Dendritic cell treated with granulocyte-macrophage colony-stimulating factor and Interleukin-4, amounts not matched to agents 40 ng/mL and 50 ng/mL, for 4 days (primary cell): ENCODE measurements around the gene ZFAND3.

Experiments used
- H3K27ac Mint-ChIP-seq: one replicate; pipeline ENCODE4 v1.8.0; 2022; ENCODE audit warnings: mild to moderate bottlenecking, mixed read lengths
- H3K27me3 Mint-ChIP-seq: one replicate; pipeline ENCODE4 v1.8.0; 2022; ENCODE audit warnings: mild to moderate bottlenecking, mixed read lengths
- H3K36me3 Mint-ChIP-seq: one replicate; pipeline ENCODE4 v1.8.0; 2022; ENCODE audit warnings: low read depth, mixed read lengths
- H3K4me1 Mint-ChIP-seq: one replicate; pipeline ENCODE4 v1.8.0; 2022; ENCODE audit warnings: low read depth, mixed read lengths
- H3K4me3 Mint-ChIP-seq: one replicate; pipeline ENCODE4 v1.8.0; 2022; ENCODE audit warnings: mild to moderate bottlenecking, moderate library complexity, mixed read lengths
- H3K9me3 Mint-ChIP-seq: one replicate; pipeline ENCODE4 v1.8.0; 2022; ENCODE audit warnings: mixed read lengths
- intact Hi-C: fragments of 100-400 bp; cut with micrococcal nuclease; formaldehyde crosslinking; loops from one replicate; pipeline ENCODE4 v1.15.0; 2022

Gene ZFAND3

GRCh38 chr6:38153798-38154345 lies 334.3 kb downstream of the ZFAND3 start:
- Mint-ChIP-seq H3K9me3 (no peaks in the 10 kb centered on the region), H3K4me3 (no peak overlapping the region), H3K4me1 (peaks cover 46% of the 10 kb centered on the region), H3K36me3 (peaks cover 78% of the 10 kb centered on the region), H3K27me3 (no peaks in the 10 kb centered on the region), H3K27ac (no peak overlapping the region)
- intact Hi-C loops: no loop called here

DNA sequence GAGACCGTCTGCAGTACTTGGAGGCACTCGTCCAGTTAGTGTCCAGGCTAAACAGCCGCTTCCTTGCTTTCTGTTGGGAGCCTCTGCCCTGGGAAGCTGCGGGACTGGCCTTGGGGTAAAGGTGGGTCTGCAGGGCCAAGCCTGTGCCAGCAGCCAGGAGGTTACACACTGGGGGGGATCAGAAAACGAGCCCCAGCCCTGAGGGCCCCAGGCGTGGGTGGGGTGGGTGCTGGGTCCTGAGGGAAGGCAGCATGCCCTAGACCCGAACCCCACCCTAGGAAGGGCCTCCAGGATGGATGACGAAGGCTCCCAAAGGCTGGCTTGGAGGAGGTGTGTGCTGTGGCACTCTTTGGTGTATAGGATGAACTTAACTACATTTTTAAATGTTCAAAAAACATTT lies 335.2 kb downstream of the ZFAND3 start:
- H3K36me3 Mint-ChIP-seq: peaks cover 80% of the 10 kb centered on the region
- no peaks in the 10 kb centered on the region for H3K27me3 Mint-ChIP-seq
- intact Hi-C loops: no loop called here
- H3K4me1 Mint-ChIP-seq: peaks cover 47% of the 10 kb centered on the region
- peak overlapping the region; percentile 38 for H3K27ac Mint-ChIP-seq
- no peaks in the 10 kb centered on the region for H3K9me3 Mint-ChIP-seq
- no peak overlapping the region for H3K4me3 Mint-ChIP-seq

GRCh38 chr6:38155144-38155543 lies 335.6 kb downstream of the ZFAND3 start:
- peaks cover 84% of the 10 kb centered on the region for H3K36me3 Mint-ChIP-seq
- H3K9me3 Mint-ChIP-seq: no peaks in the 10 kb centered on the region
- no peak overlapping the region for H3K4me3 Mint-ChIP-seq
- H3K4me1 Mint-ChIP-seq: peaks cover 47% of the 10 kb centered on the region
- H3K27me3 Mint-ChIP-seq: no peaks in the 10 kb centered on the region
- intact Hi-C loops: no loop called here
- H3K27ac Mint-ChIP-seq: peak overlapping the region; percentile 38

DNA sequence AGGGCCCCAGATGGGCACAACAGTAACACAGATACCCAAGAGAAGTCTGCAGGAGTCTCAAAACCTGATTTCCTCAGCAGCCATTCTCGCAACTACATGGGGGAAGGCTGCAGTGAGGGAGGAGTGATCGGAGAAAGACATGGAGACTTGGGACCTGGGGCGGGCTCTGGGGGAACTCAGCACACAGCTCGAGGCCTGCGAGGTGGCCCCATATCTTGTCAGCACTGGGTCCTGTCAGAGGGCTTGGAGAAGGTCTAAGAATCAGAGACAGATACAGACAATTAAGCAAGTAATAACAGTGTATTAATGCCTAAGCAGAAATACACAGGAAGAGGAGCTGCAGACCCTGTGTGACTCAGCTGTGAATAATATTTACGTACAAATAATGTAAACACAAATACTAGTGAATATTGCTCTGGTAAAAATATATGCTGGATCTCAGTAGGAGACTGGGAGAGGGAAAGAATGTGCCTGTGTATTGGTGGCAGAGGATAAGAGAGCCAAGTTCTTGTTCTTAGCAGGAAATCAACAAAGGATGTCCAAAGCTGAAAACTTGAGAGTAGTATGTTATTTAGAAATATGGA lies 336.2 kb downstream of the ZFAND3 start:
- H3K4me3 Mint-ChIP-seq: no peak overlapping the region
- no peaks in the 10 kb centered on the region for H3K9me3 Mint-ChIP-seq
- intact Hi-C loops: no loop called here
- H3K27me3 Mint-ChIP-seq: no peaks in the 10 kb centered on the region
- H3K27ac Mint-ChIP-seq: peak overlapping the region; percentile 38
- H3K36me3 Mint-ChIP-seq: peaks cover 85% of the 10 kb centered on the region
- H3K4me1 Mint-ChIP-seq: peaks cover 47% of the 10 kb centered on the region

GRCh38 chr6:38156818-38157565 lies 337.5 kb downstream of the ZFAND3 start:
- Mint-ChIP-seq H3K4me3 (no peak overlapping the region), H3K27ac (no peak overlapping the region), H3K27me3 (no peaks in the 10 kb centered on the region), H3K9me3 (no peaks in the 10 kb centered on the region), H3K36me3 (peaks cover 83% of the 10 kb centered on the region), H3K4me1 (peaks cover 45% of the 10 kb centered on the region)
- intact Hi-C loops: no loop called here

- H3K27ac Mint-ChIP-seq: no peak overlapping the region
Measured at GRCh38 chr6:38157905-38158304, 338.4 kb downstream of the ZFAND3 start.

DNA sequence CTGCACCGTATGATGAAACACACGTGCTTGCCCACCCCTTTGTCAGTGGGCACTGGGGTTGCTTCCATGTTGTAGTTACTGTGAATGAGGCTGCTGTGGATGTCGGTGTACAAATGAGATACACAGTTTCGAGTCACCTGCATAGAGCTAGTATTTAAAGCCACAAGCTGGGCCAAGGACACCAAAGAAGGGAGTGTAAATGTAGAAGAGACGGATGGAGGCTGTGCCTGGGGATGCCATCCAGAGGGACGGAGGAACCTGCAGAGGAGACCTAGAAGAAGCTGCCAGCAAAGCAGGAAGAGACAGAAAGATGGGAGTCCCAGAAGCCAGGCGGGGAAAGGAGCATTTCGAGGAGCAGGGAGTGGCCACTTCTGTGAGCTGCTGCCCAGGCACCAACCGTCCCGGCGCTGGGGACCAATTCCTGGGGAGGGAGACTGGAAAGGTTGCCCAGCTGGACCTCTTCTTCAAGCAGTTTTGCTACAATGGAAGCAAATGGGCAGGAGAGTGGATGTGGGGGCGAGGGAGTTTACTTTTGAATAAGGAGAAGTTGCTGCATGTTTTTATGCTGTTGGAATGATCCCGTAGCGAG lies 339.3 kb downstream of the ZFAND3 start:
- Mint-ChIP-seq H3K4me1 (peaks cover 31% of the 10 kb centered on the region), H3K9me3 (no peaks in the 10 kb centered on the region), H3K27me3 (no peaks in the 10 kb centered on the region), H3K4me3 (no peak overlapping the region), H3K27ac (no peak overlapping the region), H3K36me3 (peaks cover 64% of the 10 kb centered on the region)
- intact Hi-C loops: no loop called here

More at GRCh38 chr6:38157905-38158304, 338.4 kb downstream of the ZFAND3 start:
- Mint-ChIP-seq H3K36me3 (peaks cover 74% of the 10 kb centered on the region), H3K9me3 (no peaks in the 10 kb centered on the region), H3K4me3 (no peak overlapping the region), H3K4me1 (peaks cover 40% of the 10 kb centered on the region), H3K27me3 (no peaks in the 10 kb centered on the region)
- intact Hi-C loops: no loop called here

GRCh38 chr6:38159596-38159995 lies 340.1 kb downstream of the ZFAND3 start:
- Mint-ChIP-seq H3K9me3 (no peaks in the 10 kb centered on the region), H3K27ac (no peak overlapping the region), H3K36me3 (peaks cover 60% of the 10 kb centered on the region), H3K27me3 (no peaks in the 10 kb centered on the region), H3K4me3 (no peak overlapping the region), H3K4me1 (peaks cover 28% of the 10 kb centered on the region)
- intact Hi-C loops: no loop called here

- intact Hi-C loops: no loop called here
- Mint-ChIP-seq H3K36me3 (peaks cover 51% of the 10 kb centered on the region), H3K27me3 (no peaks in the 10 kb centered on the region), H3K9me3 (no peaks in the 10 kb centered on the region), H3K4me3 (no peak overlapping the region), H3K4me1 (peaks cover 20% of the 10 kb centered on the region), H3K27ac (no peak overlapping the region)
Measured at GRCh38 chr6:38160831-38161230, 341.3 kb downstream of the ZFAND3 start.

DNA sequence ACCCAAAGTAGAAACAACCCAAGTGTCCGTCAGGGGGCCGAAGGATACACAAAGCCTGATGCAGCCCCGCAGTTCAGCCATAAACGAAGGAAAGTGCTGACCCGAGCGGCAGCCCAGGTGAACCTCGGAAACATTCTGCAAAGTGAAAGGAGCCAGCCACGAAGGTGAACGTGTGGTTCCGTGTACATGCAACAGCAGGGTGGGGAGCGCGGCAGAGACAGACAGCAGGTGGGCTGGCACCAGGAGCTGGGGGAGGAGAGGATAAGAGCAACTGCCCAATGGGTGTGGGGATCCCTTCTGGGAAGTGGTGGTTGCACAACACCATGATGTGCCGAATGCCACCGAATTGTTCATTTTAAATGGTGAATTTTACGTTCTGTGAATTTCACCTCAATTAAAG lies 341.8 kb downstream of the ZFAND3 start:
- Mint-ChIP-seq H3K4me3 (no peak overlapping the region), H3K9me3 (no peaks in the 10 kb centered on the region), H3K4me1 (peaks cover 20% of the 10 kb centered on the region), H3K27ac (no peak overlapping the region), H3K36me3 (peaks cover 46% of the 10 kb centered on the region), H3K27me3 (no peaks in the 10 kb centered on the region)
- intact Hi-C loops: no loop called here

DNA sequence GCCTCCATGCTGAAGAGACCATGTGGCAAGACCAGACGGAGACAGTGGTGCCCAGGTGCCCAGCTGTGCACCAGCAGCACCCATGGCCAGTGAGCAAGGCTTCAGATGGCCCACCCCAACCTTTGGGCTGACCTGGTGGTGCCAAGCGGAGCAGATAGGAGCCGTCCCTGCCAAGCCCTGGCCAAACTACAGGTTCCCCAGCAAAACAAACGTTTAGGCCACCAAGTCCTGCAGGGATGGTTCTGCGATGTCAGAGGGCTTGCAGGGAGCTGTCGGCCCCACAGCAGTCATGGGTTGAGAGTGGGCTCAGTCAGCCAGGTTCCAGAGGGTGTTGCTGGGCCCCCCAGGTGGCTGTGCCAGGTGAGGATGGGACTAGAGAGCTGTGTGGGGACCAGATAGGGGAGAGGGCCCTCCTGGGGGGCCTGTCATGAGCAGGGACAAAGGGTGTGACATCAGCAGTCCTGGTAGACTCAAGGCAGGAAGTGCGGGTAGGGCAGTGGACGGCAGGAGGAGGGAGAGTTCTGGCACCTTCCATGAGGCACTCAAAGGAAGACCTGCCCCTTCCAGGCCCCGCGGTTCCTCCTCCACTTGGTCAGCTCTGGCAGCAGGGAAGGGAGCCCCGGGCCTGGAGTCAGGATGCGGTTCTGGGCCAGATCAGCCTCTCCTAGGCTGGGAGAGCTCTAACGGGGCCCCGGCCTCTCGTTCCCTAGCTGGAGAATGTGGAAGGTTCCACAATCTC lies 342.4 kb downstream of the ZFAND3 start:
- intact Hi-C loops: no loop called here
- Mint-ChIP-seq H3K36me3 (peaks cover 45% of the 10 kb centered on the region), H3K27me3 (no peaks in the 10 kb centered on the region), H3K27ac (no peak overlapping the region), H3K4me3 (no peak overlapping the region), H3K4me1 (peaks cover 20% of the 10 kb centered on the region), H3K9me3 (no peaks in the 10 kb centered on the region)

GRCh38 chr6:38162493-38163185 lies 343.1 kb downstream of the ZFAND3 start:
- H3K9me3 Mint-ChIP-seq: no peaks in the 10 kb centered on the region
- H3K4me3 Mint-ChIP-seq: no peak overlapping the region
- intact Hi-C loops: no loop called here
- H3K27me3 Mint-ChIP-seq: no peaks in the 10 kb centered on the region
- H3K27ac Mint-ChIP-seq: no peak overlapping the region
- H3K36me3 Mint-ChIP-seq: peaks cover 41% of the 10 kb centered on the region
- H3K4me1 Mint-ChIP-seq: peaks cover 17% of the 10 kb centered on the region
